ENCODE measurements around the gene EFCAB6.

EFCAB6 gene

DNA sequence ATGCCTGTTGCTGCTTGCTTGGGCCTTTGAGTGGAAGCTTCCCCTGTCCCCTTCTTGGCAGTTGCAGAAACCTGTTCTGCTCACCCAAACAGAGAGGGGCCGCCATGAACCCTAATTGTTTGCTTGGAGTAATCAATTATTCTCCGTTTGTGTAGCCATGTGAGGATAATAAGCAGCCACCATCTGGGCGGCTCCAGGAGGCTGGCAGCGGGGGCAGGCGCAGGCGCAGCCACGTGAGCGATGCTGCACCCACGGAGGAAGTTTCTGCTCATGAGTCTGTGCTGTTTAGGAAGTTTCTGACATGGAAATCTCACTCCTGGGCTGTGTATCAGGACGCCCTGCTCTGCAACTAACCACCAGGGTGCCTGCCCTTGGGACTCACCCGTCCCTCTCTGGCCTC lies 310.2 kb downstream of the EFCAB6 start:
- no peak for ATAC-seq
- TF ChIP-seq, protein P1, sequence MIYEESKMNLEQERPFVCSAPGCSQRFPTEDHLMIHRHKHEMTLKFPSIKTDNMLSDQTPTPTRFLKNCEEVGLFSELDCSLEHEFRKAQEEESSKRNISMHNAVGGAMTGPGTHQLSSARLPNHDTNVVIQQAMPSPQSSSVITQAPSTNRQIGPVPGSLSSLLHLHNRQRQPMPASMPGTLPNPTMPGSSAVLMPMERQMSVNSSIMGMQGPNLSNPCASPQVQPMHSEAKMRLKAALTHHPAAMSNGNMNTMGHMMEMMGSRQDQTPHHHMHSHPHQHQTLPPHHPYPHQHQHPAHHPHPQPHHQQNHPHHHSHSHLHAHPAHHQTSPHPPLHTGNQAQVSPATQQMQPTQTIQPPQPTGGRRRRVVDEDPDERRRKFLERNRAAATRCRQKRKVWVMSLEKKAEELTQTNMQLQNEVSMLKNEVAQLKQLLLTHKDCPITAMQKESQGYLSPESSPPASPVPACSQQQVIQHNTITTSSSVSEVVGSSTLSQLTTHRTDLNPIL (CRISPR knock-in tag; IDR thresholded peaks at IDR 0.05; ENCODE audit: low read depth) = no peak
- TF ChIP-seq ZC3H10 (CRISPR knock-in tag; IDR thresholded peaks at IDR 0.05) (no peak), CSDC2 (CRISPR knock-in tag; IDR thresholded peaks at IDR 0.05) (no peak), TOX (CRISPR knock-in tag; IDR thresholded peaks at IDR 0.05; ENCODE audit: borderline replicate concordance) (no peak), ZNF565 (CRISPR knock-in tag; conservative IDR thresholded peaks at IDR 0.05; ENCODE audit: low read depth) (no peak), ZFP30 (CRISPR knock-in tag; IDR thresholded peaks at IDR 0.05) (no peak), ZNF70 (CRISPR knock-in tag; IDR thresholded peaks at IDR 0.05) (no peak), RARB (CRISPR knock-in tag; IDR thresholded peaks at IDR 0.05) (no peak), BACH2 (CRISPR knock-in tag; IDR thresholded peaks at IDR 0.05; ENCODE audit: borderline replicate concordance) (no peak)
- TF ChIP-seq, protein P2, sequence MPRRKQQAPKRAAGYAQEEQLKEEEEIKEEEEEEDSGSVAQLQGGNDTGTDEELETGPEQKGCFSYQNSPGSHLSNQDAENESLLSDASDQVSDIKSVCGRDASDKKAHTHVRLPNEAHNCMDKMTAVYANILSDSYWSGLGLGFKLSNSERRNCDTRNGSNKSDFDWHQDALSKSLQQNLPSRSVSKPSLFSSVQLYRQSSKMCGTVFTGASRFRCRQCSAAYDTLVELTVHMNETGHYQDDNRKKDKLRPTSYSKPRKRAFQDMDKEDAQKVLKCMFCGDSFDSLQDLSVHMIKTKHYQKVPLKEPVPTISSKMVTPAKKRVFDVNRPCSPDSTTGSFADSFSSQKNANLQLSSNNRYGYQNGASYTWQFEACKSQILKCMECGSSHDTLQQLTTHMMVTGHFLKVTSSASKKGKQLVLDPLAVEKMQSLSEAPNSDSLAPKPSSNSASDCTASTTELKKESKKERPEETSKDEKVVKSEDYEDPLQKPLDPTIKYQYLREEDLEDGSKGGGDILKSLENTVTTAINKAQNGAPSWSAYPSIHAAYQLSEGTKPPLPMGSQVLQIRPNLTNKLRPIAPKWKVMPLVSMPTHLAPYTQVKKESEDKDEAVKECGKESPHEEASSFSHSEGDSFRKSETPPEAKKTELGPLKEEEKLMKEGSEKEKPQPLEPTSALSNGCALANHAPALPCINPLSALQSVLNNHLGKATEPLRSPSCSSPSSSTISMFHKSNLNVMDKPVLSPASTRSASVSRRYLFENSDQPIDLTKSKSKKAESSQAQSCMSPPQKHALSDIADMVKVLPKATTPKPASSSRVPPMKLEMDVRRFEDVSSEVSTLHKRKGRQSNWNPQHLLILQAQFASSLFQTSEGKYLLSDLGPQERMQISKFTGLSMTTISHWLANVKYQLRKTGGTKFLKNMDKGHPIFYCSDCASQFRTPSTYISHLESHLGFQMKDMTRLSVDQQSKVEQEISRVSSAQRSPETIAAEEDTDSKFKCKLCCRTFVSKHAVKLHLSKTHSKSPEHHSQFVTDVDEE (CRISPR knock-in tag; IDR thresholded peaks at IDR 0.05) = no peak
- TF ChIP-seq, protein P3, sequence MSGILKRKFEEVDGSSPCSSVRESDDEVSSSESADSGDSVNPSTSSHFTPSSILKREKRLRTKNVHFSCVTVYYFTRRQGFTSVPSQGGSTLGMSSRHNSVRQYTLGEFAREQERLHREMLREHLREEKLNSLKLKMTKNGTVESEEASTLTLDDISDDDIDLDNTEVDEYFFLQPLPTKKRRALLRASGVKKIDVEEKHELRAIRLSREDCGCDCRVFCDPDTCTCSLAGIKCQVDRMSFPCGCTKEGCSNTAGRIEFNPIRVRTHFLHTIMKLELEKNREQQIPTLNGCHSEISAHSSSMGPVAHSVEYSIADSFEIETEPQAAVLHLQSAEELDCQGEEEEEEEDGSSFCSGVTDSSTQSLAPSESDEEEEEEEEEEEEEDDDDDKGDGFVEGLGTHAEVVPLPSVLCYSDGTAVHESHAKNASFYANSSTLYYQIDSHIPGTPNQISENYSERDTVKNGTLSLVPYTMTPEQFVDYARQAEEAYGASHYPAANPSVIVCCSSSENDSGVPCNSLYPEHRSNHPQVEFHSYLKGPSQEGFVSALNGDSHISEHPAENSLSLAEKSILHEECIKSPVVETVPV (CRISPR knock-in tag; IDR thresholded peaks at IDR 0.05) = no peak

DNA sequence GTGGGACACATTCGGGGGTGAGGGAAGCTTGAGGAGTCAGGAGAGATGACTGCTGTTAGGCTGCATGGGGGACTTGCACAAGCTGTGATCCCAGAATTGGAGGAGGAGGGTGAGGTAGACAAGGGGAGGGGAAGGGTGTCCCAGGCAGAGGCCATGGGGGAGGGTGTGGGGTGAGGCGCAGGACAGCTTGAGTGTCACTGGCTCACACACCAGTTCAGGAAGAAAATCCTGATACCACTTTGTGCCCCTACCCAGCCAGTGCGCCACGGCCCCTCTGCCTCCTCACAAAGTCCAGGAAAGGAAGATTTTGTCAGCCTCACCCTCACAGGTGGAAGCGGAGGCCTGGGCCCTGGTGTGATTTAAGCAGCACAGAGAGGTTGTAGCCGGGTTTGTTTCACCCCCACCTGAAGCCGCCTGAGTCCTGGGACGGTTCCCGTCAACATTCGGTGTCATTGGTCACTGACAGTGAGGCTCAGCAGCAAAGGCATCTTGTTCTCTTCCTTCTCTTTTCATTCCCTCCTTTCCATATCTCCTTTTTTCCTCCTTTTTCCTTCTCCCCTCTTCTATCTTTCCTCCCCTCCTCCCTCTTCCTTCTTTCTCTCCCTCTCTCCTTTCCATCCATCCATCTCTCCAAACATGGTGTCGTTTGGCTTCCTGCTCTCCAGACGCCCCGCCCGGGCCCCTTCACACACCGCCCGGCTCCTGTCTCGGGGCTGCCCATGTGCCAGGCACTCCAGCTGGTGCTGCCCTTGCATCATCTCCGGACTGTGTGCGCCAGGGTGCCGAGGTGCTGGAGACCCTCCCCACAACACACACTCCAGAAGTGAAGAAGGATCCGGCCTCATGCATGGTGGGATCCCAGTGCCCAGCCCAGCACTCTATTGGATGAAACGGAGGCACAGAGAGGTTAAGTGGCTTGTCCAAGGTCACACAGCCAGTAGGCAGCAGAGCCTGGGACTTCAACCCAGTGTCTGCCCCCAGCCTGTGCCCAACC lies 311.0 kb downstream of the EFCAB6 start:
- no peak for ATAC-seq
- TF ChIP-seq, protein P4, sequence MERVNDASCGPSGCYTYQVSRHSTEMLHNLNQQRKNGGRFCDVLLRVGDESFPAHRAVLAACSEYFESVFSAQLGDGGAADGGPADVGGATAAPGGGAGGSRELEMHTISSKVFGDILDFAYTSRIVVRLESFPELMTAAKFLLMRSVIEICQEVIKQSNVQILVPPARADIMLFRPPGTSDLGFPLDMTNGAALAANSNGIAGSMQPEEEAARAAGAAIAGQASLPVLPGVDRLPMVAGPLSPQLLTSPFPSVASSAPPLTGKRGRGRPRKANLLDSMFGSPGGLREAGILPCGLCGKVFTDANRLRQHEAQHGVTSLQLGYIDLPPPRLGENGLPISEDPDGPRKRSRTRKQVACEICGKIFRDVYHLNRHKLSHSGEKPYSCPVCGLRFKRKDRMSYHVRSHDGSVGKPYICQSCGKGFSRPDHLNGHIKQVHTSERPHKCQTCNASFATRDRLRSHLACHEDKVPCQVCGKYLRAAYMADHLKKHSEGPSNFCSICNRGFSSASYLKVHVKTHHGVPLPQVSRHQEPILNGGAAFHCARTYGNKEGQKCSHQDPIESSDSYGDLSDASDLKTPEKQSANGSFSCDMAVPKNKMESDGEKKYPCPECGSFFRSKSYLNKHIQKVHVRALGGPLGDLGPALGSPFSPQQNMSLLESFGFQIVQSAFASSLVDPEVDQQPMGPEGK (CRISPR knock-in tag; IDR thresholded peaks at IDR 0.05; ENCODE audit: borderline replicate concordance) = no peak
- TF ChIP-seq ARNTL (CRISPR knock-in tag; IDR thresholded peaks at IDR 0.05; ENCODE audit: borderline replicate concordance, low read depth) (no peak), TCF4 (CRISPR knock-in tag; IDR thresholded peaks at IDR 0.05; ENCODE audit: borderline replicate concordance) (no peak), ZC3H10 (CRISPR knock-in tag; IDR thresholded peaks at IDR 0.05) (no peak), OSR1 (CRISPR knock-in tag; IDR thresholded peaks at IDR 0.05) (no peak)
- TF ChIP-seq, protein P1 (CRISPR knock-in tag; IDR thresholded peaks at IDR 0.05; ENCODE audit: low read depth) = no peak

DNA sequence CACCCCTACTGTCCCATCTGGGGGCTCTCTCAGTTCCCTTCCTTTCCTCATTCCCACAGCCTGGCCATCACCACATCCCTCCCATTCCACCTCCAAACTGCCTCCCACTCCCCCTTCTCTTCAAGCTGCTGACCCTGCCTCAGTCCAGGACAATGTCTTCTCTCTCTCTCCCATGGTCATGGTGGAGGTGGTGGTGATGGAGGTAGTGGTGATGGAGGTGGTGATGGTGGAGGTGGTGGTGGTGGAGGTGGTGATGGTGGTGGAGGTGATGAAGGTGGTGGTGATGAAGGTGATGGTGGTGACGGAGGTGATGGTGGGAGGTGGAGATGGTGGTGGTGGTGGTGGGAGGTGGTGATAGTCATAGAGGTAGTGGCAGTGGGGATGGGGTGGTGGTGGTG lies 313.2 kb downstream of the EFCAB6 start:
- no peak for TF ChIP-seq ZFP3 (CRISPR knock-in tag; IDR thresholded peaks at IDR 0.05)
- no peak for TF ChIP-seq BACH2 (CRISPR knock-in tag; IDR thresholded peaks at IDR 0.05; ENCODE audit: borderline replicate concordance)
- TF ChIP-seq, protein P5, sequence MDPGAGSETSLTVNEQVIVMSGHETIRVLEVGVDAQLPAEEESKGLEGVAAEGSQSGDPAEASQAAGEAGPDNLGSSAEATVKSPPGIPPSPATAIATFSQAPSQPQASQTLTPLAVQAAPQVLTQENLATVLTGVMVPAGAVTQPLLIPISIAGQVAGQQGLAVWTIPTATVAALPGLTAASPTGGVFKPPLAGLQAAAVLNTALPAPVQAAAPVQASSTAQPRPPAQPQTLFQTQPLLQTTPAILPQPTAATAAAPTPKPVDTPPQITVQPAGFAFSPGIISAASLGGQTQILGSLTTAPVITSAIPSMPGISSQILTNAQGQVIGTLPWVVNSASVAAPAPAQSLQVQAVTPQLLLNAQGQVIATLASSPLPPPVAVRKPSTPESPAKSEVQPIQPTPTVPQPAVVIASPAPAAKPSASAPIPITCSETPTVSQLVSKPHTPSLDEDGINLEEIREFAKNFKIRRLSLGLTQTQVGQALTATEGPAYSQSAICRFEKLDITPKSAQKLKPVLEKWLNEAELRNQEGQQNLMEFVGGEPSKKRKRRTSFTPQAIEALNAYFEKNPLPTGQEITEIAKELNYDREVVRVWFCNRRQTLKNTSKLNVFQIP (CRISPR knock-in tag; IDR thresholded peaks at IDR 0.05; ENCODE audit: borderline replicate concordance, low read depth) = no peak
- no peak for TF ChIP-seq RARB (CRISPR knock-in tag; IDR thresholded peaks at IDR 0.05)
- TF ChIP-seq, protein P1 (CRISPR knock-in tag; IDR thresholded peaks at IDR 0.05; ENCODE audit: low read depth) = no peak
- no peak for TF ChIP-seq PPARA (CRISPR knock-in tag; IDR thresholded peaks at IDR 0.05; ENCODE audit: borderline replicate concordance)
- TF ChIP-seq, protein P3 (CRISPR knock-in tag; IDR thresholded peaks at IDR 0.05) = no peak

More for the DNA sequence above, 313.2 kb downstream of the EFCAB6 start:
- no peak for ATAC-seq

Data from SK-N-SH treated with all-trans-retinoic acid at 6 μM for 48 hours (cell line).